H9 (cell line): ENCODE data around the gene NUP85. TPM values are rescaled to one million over a fixed set of nuclear protein-coding genes. Genes with fewer than 3 reads are reported as not detected.

Experiments used
- DNase-seq: peaks from one replicate; pipeline ENCODE4 v3.0.0-alpha.2; 2017
- H2AFZ ChIP-seq: one replicate; pipeline ENCODE4 v1.6.1; 2013; ENCODE audit warnings: mild to moderate bottlenecking, low read length, control low read depth, moderate library complexity
- H2AK5ac ChIP-seq: 2 replicates; pipeline ENCODE4 v1.6.1; 2013; ENCODE audit warnings: low read length, control low read depth, mixed read lengths; ENCODE audit not compliant: insufficient read length
- H2BK120ac ChIP-seq: one replicate; pipeline ENCODE4 v1.6.1; 2013; ENCODE audit warnings: low read depth, mild to moderate bottlenecking, low read length, control low read depth, inconsistent platforms; ENCODE audit not compliant: poor library complexity, severe bottlenecking
- H2BK12ac ChIP-seq: 2 replicates; pipeline ENCODE4 v1.6.1; 2013; ENCODE audit warnings: low read length, control low read depth, mixed read lengths, low read depth; ENCODE audit not compliant: insufficient read length
- H2BK15ac ChIP-seq: 2 replicates; pipeline ENCODE4 v1.6.1; 2013; ENCODE audit warnings: low read depth, low read length, control low read depth
- H2BK20ac ChIP-seq: one replicate; pipeline ENCODE4 v1.6.1; 2013; ENCODE audit warnings: low read depth, mild to moderate bottlenecking, low read length, control low read depth, inconsistent platforms; ENCODE audit not compliant: poor library complexity, severe bottlenecking
- H2BK5ac ChIP-seq: 2 replicates; pipeline ENCODE4 v1.6.1; 2013; ENCODE audit warnings: low read length, control low read depth, mixed read lengths; ENCODE audit not compliant: insufficient read length
- H3K14ac ChIP-seq: 2 replicates; pipeline ENCODE4 v1.6.1; 2013; ENCODE audit warnings: low read length, control low read depth; ENCODE audit not compliant: insufficient read depth
- H3K18ac ChIP-seq: 2 replicates; pipeline ENCODE4 v1.6.1; 2013; ENCODE audit warnings: low read depth, mild to moderate bottlenecking, mixed read lengths, low read length, control low read depth; ENCODE audit not compliant: insufficient read length
- H3K23ac ChIP-seq: 2 replicates; pipeline ENCODE4 v1.6.1; 2013; ENCODE audit warnings: low read length, control low read depth, mixed read lengths, low read depth; ENCODE audit not compliant: insufficient read length
- H3K23me2 ChIP-seq: 2 replicates; pipeline ENCODE4 v1.6.1; 2013; ENCODE audit warnings: low read depth, mild to moderate bottlenecking, mixed read lengths, low read length, control low read depth; ENCODE audit not compliant: insufficient read length, poor library complexity, severe bottlenecking
- H3K27ac ChIP-seq: 2 replicates; pipeline ENCODE4 v1.5.1; 2013; ENCODE audit warnings: low read length, control low read depth, mixed read lengths, low read depth; ENCODE audit not compliant: insufficient read length
- H3K27me3 ChIP-seq: 2 replicates; pipeline ENCODE4 v1.6.1; 2013; ENCODE audit warnings: low read length, control low read depth, inconsistent platforms; ENCODE audit not compliant: insufficient read depth
- H3K4ac ChIP-seq: 2 replicates; pipeline ENCODE4 v1.6.1; 2013; ENCODE audit warnings: low read depth, mild to moderate bottlenecking, control low read depth, inconsistent platforms, low read length, moderate library complexity
- H3K4me1 ChIP-seq: 2 replicates; pipeline ENCODE4 v1.6.1; 2013; ENCODE audit warnings: low read length, control low read depth, inconsistent platforms; ENCODE audit not compliant: insufficient read depth
- H3K4me2 ChIP-seq: 2 replicates; pipeline ENCODE4 v1.6.1; 2013; ENCODE audit warnings: low read length, control low read depth, mixed read lengths; ENCODE audit not compliant: insufficient read length, insufficient read depth
- H3K56ac ChIP-seq: 2 replicates; pipeline ENCODE4 v1.6.1; 2013; ENCODE audit warnings: low read depth, mild to moderate bottlenecking, mixed read lengths, low read length, control low read depth; ENCODE audit not compliant: insufficient read length
- H3K79me1 ChIP-seq: 2 replicates; pipeline ENCODE4 v1.6.1; 2013; ENCODE audit warnings: low read depth, mild to moderate bottlenecking, moderate library complexity, low read length, control low read depth, inconsistent platforms; ENCODE audit not compliant: insufficient read depth, poor library complexity, severe bottlenecking
- H3K79me2 ChIP-seq: 2 replicates; pipeline ENCODE4 v1.6.1; 2013; ENCODE audit warnings: low read length, control low read depth, inconsistent platforms; ENCODE audit not compliant: insufficient read depth
- H3K9ac ChIP-seq: 2 replicates; pipeline ENCODE4 v1.6.1; 2013; ENCODE audit warnings: low read length, control low read depth, mixed read lengths; ENCODE audit not compliant: insufficient read length; ENCODE audit errors: extremely low read depth
- H3K9me3 ChIP-seq: one replicate; pipeline ENCODE4 v1.6.1; 2013; ENCODE audit warnings: low read depth, low read length, inconsistent platforms; ENCODE audit not compliant: control insufficient read depth
- H3T11ph ChIP-seq: one replicate; pipeline ENCODE4 v1.6.1; 2013; ENCODE audit warnings: mild to moderate bottlenecking, low read length, control low read depth, inconsistent platforms
- H4K20me1 ChIP-seq: one replicate; pipeline ENCODE4 v1.6.1; 2013; ENCODE audit not compliant: control insufficient read depth, insufficient read length, insufficient read depth
- H4K5ac ChIP-seq: 2 replicates; pipeline ENCODE4 v1.6.1; 2013; ENCODE audit warnings: low read depth, mild to moderate bottlenecking, mixed read lengths, low read length, control low read depth; ENCODE audit not compliant: insufficient read length
- H4K8ac ChIP-seq: replicated peaks from 2 replicates; pipeline ENCODE4 v1.6.1; 2013; ENCODE audit warnings: low read length, control low read depth, mixed read lengths, low read depth; ENCODE audit not compliant: insufficient read length
- H4K91ac ChIP-seq: 2 replicates; pipeline ENCODE4 v1.6.1; 2013; ENCODE audit warnings: low read depth, mild to moderate bottlenecking, moderate library complexity, mixed read lengths, low read length, control low read depth; ENCODE audit not compliant: insufficient read length
- H3K27ac Mint-ChIP-seq, 3 experiments: 2 replicates in 2 of 3; 3 replicates in 1 of 3; pipeline ENCODE4 v1.8.0; 2020 to 2021; ENCODE audit warnings: mixed read lengths in 3 of 3, mild to moderate bottlenecking in 1 of 3, moderate library complexity in 1 of 3
- H3K27me3 Mint-ChIP-seq: 2 replicates; pipeline ENCODE4 v1.8.0; 2021; ENCODE audit warnings: low read depth, mild to moderate bottlenecking, moderate library complexity, mixed read lengths
- H3K36me3 Mint-ChIP-seq, 3 experiments: 2 replicates in 2 of 3; 3 replicates in 1 of 3; pipeline ENCODE4 v1.8.0; 2020 to 2021; ENCODE audit warnings: low read depth in 3 of 3, mixed read lengths in 3 of 3; ENCODE audit not compliant: insufficient read depth in 1 of 3
- H3K4me1 Mint-ChIP-seq, 2 experiments: 2 replicates each; pipeline ENCODE4 v1.8.0; 2020; ENCODE audit warnings: mixed read lengths in 2 of 2
- H3K4me3 Mint-ChIP-seq, 2 experiments: 2 replicates in 1 of 2; 3 replicates in 1 of 2; pipeline ENCODE4 v1.8.0; 2020 to 2021; ENCODE audit warnings: mild to moderate bottlenecking in 2 of 2, mixed read lengths in 2 of 2, moderate library complexity in 1 of 2
- H3K9me3 Mint-ChIP-seq, 2 experiments: 2 replicates in 1 of 2; 3 replicates in 1 of 2; pipeline ENCODE4 v1.8.0; 2020; ENCODE audit warnings: mild to moderate bottlenecking in 2 of 2, mixed read lengths in 2 of 2, moderate library complexity in 1 of 2
- WGBS: extraction: QIAGEN DNeasy Blood & Tissue Kit; methylation state at CpG from one replicate; pipeline ENCODE4 v1.1.7; 2013; ENCODE audit warnings: missing lambda C conversion rate, low lambda C conversion rate, mixed read lengths; ENCODE audit not compliant: insufficient read length; ENCODE audit errors: extremely low coverage; 5-methylcytosine and 5-hydroxymethylcytosine counted together
- total RNA-seq: library from RNA; stranded (reverse); gene quantifications from 2 replicates; pipeline ENCODE4 v1.2.1, GENCODE V29; 2021
- TF ChIP-seq, protein P1 (sequence below): fragments of 200-600 bp; sonication (generic); conservative IDR thresholded peaks from 3 replicates; pipeline ENCODE4 v1.8.0; 2021; ENCODE audit warnings: antibody characterized with exemption, mild to moderate bottlenecking

The NUP85 gene
- total RNA-seq, 1 experiment from 2014 or later: 145 TPM

DNA sequence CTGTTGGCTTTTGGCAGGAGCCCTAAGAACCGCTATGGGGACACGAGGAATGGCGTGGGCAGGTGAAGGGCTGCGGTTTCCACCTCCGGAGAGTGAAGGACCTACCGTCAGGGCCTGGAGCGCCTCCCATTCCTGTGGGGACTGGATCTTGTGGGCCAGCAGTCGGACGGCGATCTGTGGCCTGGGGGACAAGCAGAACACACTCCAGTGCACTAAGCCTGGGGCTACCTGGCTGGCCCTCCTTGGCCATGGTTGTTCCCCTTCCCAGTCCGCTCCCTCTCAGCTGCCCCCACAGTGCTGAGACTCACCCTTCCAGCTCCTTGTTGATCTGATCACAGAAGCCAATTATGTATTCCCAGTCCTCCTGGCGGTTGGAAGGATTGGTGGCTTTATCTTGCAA is 40.9 kb downstream of the NUP85 start:
- WGBS: no CpG with 5 or more reads among the region's 12 CpGs

More for the DNA sequence above, 40.9 kb downstream of the NUP85 start:
- no peak overlapping the region for H3K27ac ChIP-seq
- no peak overlapping the region for H4K91ac ChIP-seq
- H3K9me3 ChIP-seq: no peaks in the 10 kb centered on the region
- no peaks in the 10 kb centered on the region for H3K4me1 ChIP-seq
- no peak overlapping the region for H3K18ac ChIP-seq
- no peak overlapping the region for H3T11ph ChIP-seq
- H3K36me3 Mint-ChIP-seq: peaks cover 26 to 53% (median 47%) of the 10 kb centered on the region in 3 experiments; a peak in 6 of 7 replicates
- H2AK5ac ChIP-seq: no peak overlapping the region
- H4K20me1 ChIP-seq: no peaks in the 10 kb centered on the region
- no peaks in the 10 kb centered on the region for H3K27me3 Mint-ChIP-seq
- H3K27me3 ChIP-seq: no peaks in the 10 kb centered on the region
- H3K4me1 Mint-ChIP-seq: peaks cover 15 to 16% of the 10 kb centered on the region in 2 experiments
- no peak overlapping the region for H2BK120ac ChIP-seq
- no peaks in the 10 kb centered on the region for H3K23me2 ChIP-seq
- H3K4me2 ChIP-seq: no peak overlapping the region
- no peak overlapping the region for H2BK20ac ChIP-seq
- H3K79me1 ChIP-seq: peaks cover 3% of the 10 kb centered on the region
- H2BK5ac ChIP-seq: no peak overlapping the region
- no peak overlapping the region for H3K23ac ChIP-seq
- no peak overlapping the region for H4K8ac ChIP-seq
- no peak overlapping the region for H3K14ac ChIP-seq
- no peak overlapping the region for H3K9ac ChIP-seq
- no peak overlapping the region for H2BK12ac ChIP-seq
- no peaks in the 10 kb centered on the region for H3K9me3 Mint-ChIP-seq
- no peak overlapping the region for H3K4ac ChIP-seq
- H2AFZ ChIP-seq: no peak overlapping the region
- H3K79me2 ChIP-seq: peaks cover 2% of the 10 kb centered on the region; the same call in 1 of the 2 replicates
- no peak overlapping the region for H3K56ac ChIP-seq
- no peak overlapping the region for H3K4me3 Mint-ChIP-seq
- DNase-seq: no peak
- peak overlapping the region; percentile 10 to 88 (median 72); a peak in 3 of 7 replicates for H3K27ac Mint-ChIP-seq
- no peak overlapping the region for H4K5ac ChIP-seq
- TF ChIP-seq, protein P1, sequence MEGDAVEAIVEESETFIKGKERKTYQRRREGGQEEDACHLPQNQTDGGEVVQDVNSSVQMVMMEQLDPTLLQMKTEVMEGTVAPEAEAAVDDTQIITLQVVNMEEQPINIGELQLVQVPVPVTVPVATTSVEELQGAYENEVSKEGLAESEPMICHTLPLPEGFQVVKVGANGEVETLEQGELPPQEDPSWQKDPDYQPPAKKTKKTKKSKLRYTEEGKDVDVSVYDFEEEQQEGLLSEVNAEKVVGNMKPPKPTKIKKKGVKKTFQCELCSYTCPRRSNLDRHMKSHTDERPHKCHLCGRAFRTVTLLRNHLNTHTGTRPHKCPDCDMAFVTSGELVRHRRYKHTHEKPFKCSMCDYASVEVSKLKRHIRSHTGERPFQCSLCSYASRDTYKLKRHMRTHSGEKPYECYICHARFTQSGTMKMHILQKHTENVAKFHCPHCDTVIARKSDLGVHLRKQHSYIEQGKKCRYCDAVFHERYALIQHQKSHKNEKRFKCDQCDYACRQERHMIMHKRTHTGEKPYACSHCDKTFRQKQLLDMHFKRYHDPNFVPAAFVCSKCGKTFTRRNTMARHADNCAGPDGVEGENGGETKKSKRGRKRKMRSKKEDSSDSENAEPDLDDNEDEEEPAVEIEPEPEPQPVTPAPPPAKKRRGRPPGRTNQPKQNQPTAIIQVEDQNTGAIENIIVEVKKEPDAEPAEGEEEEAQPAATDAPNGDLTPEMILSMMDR: no peak
- no peak overlapping the region for H2BK15ac ChIP-seq
